AG10803 (cell line): ENCODE data around the gene ASTN1.
A peak's percentile ranks its signal among the peaks of the same experiment; 100 is the strongest.

ENCODE experiments used
- DNase-seq: peaks from one replicate; pipeline ENCODE4 v3.0.0; 2010; ENCODE audit warnings: low read depth
- H3K4me3 ChIP-seq: 2 replicates; pipeline ENCODE4 v1.5.1; 2011; ENCODE audit warnings: mild to moderate bottlenecking, low read length, control low read depth
- CTCF ChIP-seq: conservative IDR thresholded peaks from 2 replicates; pipeline ENCODE4 v1.5.1; 2011; ENCODE audit warnings: mild to moderate bottlenecking, low read length, control low read depth, inconsistent platforms

ASTN1 gene

GRCh38 chr1:176869577-176869976 is 294.9 kb downstream of the ASTN1 start:
- TF ChIP-seq CTCF, result no peak
- DNase-seq, result no peak
- H3K4me3 ChIP-seq, result no peak overlapping the region

GRCh38 chr1:176866011-176866714 is 298.3 kb downstream of the ASTN1 start:
- TF ChIP-seq CTCF, result no peak
- H3K4me3 ChIP-seq, result no peak overlapping the region
- peak; percentile 64 for DNase-seq

DNA sequence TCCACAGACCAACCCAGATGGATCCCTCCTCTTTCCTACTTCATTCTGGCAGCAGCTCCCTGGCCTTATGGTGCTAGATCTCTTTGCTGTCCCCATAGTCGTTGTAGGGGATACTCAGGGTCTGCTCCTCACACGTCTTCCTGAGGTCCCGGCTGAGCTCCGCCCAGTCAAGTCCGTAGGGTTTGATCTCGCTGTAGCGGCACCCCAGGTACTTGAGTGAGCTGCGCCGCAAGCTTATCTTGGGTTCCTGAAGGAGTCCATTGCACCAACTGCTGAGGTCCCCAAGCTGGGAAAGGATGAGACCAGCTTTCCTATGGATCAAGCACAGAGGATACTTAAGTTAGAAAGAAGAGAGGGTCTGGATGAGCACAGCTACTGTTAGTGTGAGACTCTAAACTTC is 300.3 kb downstream of the ASTN1 start:
- DNase-seq, result no peak

DNA sequence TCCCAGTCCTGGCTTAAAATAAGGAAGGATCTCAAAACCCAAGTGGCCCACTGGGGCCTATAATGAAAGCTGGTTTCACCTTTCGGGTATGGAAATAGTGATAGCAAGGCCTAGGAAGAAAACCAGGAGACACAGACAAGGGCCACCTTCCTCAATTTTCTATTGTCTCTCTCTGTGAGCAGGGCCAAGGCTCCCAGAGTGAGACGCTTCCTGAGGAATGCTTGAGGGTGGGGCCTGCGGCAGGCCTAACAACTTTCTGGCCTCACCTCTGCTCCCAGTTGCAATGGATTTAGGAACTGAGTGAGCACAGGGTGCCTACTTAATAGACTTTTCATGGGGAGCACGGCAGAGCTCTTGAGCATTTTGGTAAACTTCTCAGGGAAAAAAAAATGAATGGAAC is 300.9 kb downstream of the ASTN1 start:
- DNase-seq, result no peak
- no peak for TF ChIP-seq CTCF
- H3K4me3 ChIP-seq, result no peak overlapping the region

More for the DNA sequence above, 300.3 kb downstream of the ASTN1 start:
- no peak overlapping the region for H3K4me3 ChIP-seq
- TF ChIP-seq CTCF, result no peak

DNA sequence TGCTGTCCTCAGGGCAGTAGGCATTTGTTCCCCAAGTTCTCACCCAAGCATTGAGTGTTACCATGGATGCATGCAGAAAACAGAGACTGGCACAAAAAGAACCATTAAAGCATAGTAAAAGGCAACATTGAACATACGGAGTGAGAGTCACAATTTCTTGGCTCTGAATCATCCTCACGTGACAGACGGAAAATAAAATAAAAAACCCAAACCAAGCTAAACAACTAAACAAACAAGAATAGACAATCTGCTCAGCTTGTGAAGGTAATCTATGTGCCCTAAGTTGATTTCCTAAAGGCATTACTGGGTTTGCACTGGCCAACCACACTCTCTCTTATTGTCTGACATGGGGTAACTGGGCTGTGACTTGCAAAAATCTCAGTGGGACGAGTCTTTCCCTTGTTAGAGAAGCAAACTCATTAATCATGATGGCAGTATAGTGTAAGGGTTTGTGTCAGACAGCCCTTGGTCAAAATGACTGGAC is 306.0 kb downstream of the ASTN1 start:
- H3K4me3 ChIP-seq, result no peak overlapping the region
- DNase-seq, result no peak
- no peak for TF ChIP-seq CTCF

DNA sequence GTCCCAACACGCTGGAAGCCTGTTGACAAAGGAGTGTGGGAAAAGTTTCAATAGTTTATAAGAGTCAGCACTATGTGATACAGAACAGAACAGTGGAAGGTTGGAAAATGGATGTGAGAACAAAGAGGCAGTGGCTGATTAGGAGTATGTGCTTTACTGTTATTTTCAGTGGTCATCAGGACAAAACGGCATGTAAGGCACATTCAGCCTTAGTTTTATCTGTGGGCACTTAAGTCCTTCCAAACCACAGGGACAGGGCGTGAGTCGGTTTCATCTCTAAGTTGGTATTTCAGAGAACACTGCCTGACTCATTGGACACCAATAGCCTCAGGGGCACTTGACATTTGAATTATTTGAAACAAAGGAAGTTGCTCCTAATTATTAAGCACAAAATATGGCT is 306.9 kb downstream of the ASTN1 start:
- peak; percentile 15 for DNase-seq
- no peak overlapping the region for H3K4me3 ChIP-seq
- no peak for TF ChIP-seq CTCF
